AG04450 (cell line): ENCODE measurements around the gene PTGFRN. TPM values are rescaled to one million over a fixed set of nuclear protein-coding genes. Genes with fewer than 3 reads are reported as not detected.

Experiments used
- CTCF ChIA-PET: fragments of 300-600, 350-600 bp; formaldehyde crosslinking; extraction: SDS; loops from one replicate; lab custom pipeline; 2022; ENCODE audit warnings: antibody characterized with exemption, inconsistent platforms; lab: Charles Lee
- POLR2A ChIA-PET: fragments of 350-600 bp; formaldehyde crosslinking; extraction: SDS; loops from one replicate; lab custom pipeline; 2021; ENCODE audit warnings: antibody characterized with exemption, inconsistent platforms; lab: Yijun Ruan, JAX
- DNase-seq: peaks from one replicate; pipeline ENCODE4 v3.0.0-alpha.2; 2011; ENCODE audit warnings: low read depth, low spot score
- H3K27ac ChIP-seq: one replicate; pipeline ENCODE4 v1.5.1; 2012; ENCODE audit warnings: low read depth, low read length, control low read depth
- H3K27me3 ChIP-seq: one replicate; pipeline ENCODE4 v1.6.0; 2012; ENCODE audit warnings: low read length; ENCODE audit not compliant: control insufficient read depth, insufficient read depth
- H3K4me3 ChIP-seq: 2 replicates; pipeline ENCODE4 v1.5.1; 2011; ENCODE audit warnings: mild to moderate bottlenecking, low read depth, low read length, control low read depth
- H3K9me3 ChIP-seq: 2 replicates; pipeline ENCODE4 v1.5.1; 2012; ENCODE audit warnings: low read length; ENCODE audit not compliant: control insufficient read depth, insufficient read depth
- CTCF ChIP-seq: IDR thresholded peaks from 2 replicates; pipeline ENCODE4 v1.5.1; 2011; ENCODE audit warnings: low read depth, low read length, control low read depth, inconsistent platforms
- polyA plus RNA-seq: library from polyadenylated mRNA; depleted of rRNA; stranded (reverse); fragments of >200 nt; gene quantifications from 2 replicates; pipeline ENCODE4 v1.2.3, GENCODE V29; 2011

The PTGFRN gene
- polyA plus RNA-seq, 1 experiment: 0.46 TPM

- TF ChIP-seq CTCF: no peak
- DNase-seq: no peak
- POLR2A ChIA-PET: no interaction called here
- Histone ChIP-seq H3K9me3 (no peaks in the 10 kb centered on the region), H3K27me3 (peaks cover 1% of the 10 kb centered on the region), H3K4me3 (no peak overlapping the region), H3K27ac (no peak overlapping the region)
- CTCF ChIA-PET: interaction anchor here (0.6 kb wide), 1 partner anchor 249 kb away, joined by 3 read pairs; no protein-coding TSS in a partner anchor
These were observed 78.5 kb downstream of the PTGFRN start for GRCh38 chr1:116988248-116988647.

GRCh38 chr1:116988908-116989307 lies 79.2 kb downstream of the PTGFRN start:
- no peak for TF ChIP-seq CTCF

GRCh38 chr1:116989835-116990234 lies 80.1 kb downstream of the PTGFRN start:
- Histone ChIP-seq H3K4me3 (no peak overlapping the region), H3K9me3 (no peaks in the 10 kb centered on the region), H3K27me3 (no peaks in the 10 kb centered on the region), H3K27ac (no peak overlapping the region)
- ChIA-PET POLR2A (no interaction called here), CTCF (no interaction called here)
- TF ChIP-seq CTCF: no peak
- DNase-seq: no peak

More at GRCh38 chr1:116988908-116989307, 79.2 kb downstream of the PTGFRN start:
- Histone ChIP-seq H3K27ac (no peak overlapping the region), H3K4me3 (no peak overlapping the region), H3K27me3 (no peaks in the 10 kb centered on the region), H3K9me3 (no peaks in the 10 kb centered on the region)
- CTCF ChIA-PET: interaction anchor here (0.6 kb wide), 1 partner anchor 248 kb away, joined by 3 read pairs; no protein-coding TSS in a partner anchor
- POLR2A ChIA-PET: no interaction called here
- DNase-seq: no peak

- POLR2A ChIA-PET: no interaction called here
- no peak for TF ChIP-seq CTCF
- CTCF ChIA-PET: no interaction called here
- no peak for DNase-seq
- Histone ChIP-seq H3K27me3 (no peaks in the 10 kb centered on the region), H3K4me3 (no peak overlapping the region), H3K9me3 (no peaks in the 10 kb centered on the region), H3K27ac (no peak overlapping the region)
These were observed 81.0 kb downstream of the PTGFRN start for GRCh38 chr1:116990612-116991151.

GRCh38 chr1:116991171-116991845 lies 81.6 kb downstream of the PTGFRN start:
- H3K27ac ChIP-seq: no peak overlapping the region
- POLR2A ChIA-PET: no interaction called here
- CTCF ChIA-PET: no interaction called here

More at GRCh38 chr1:116991171-116991845, 81.6 kb downstream of the PTGFRN start:
- Histone ChIP-seq H3K9me3 (no peaks in the 10 kb centered on the region), H3K4me3 (no peak overlapping the region), H3K27me3 (no peaks in the 10 kb centered on the region)
- no peak for DNase-seq
- TF ChIP-seq CTCF: no peak
